HG03060 (cell line): ENCODE results near the gene DUSP28.

Source experiments
- ATAC-seq: cut with Tn5 transposase; IDR thresholded peaks from one replicate; pipeline ENCODE4 v1.9.1; 2021; ENCODE audit warnings: low read depth, moderate number of reproducible peaks; ENCODE audit not compliant: unreplicated experiment

Gene DUSP28

GRCh38 chr2:240571314-240571973 is 11.3 kb downstream of the DUSP28 start:
- ATAC-seq: no peak

GRCh38 chr2:240572141-240573031 is 12.2 kb downstream of the DUSP28 start:
- ATAC-seq: no peak

GRCh38 chr2:240573071-240573515 is 12.9 kb downstream of the DUSP28 start:
- ATAC-seq: no peak

- no peak for ATAC-seq
These were observed 13.6 kb downstream of the DUSP28 start for GRCh38 chr2:240573516-240574385.

- no peak for ATAC-seq
These were observed 14.4 kb downstream of the DUSP28 start for GRCh38 chr2:240574386-240575100.

GRCh38 chr2:240575101-240575965 is 15.2 kb downstream of the DUSP28 start:
- no peak for ATAC-seq

GRCh38 chr2:240576036-240576435 is 15.9 kb downstream of the DUSP28 start:
- no peak for ATAC-seq

- ATAC-seq: no peak
These were observed 16.5 kb downstream of the DUSP28 start for GRCh38 chr2:240576436-240577205.

GRCh38 chr2:240577281-240578109 is 17.3 kb downstream of the DUSP28 start:
- no peak for ATAC-seq

- no peak for ATAC-seq
These were observed 17.9 kb downstream of the DUSP28 start for GRCh38 chr2:240578110-240578450.

- ATAC-seq: no peak
These were observed 18.3 kb downstream of the DUSP28 start for GRCh38 chr2:240578488-240578887.

- ATAC-seq: no peak
These were observed 19.1 kb downstream of the DUSP28 start for GRCh38 chr2:240579071-240579762.

GRCh38 chr2:240579771-240580614 is 19.8 kb downstream of the DUSP28 start:
- ATAC-seq: no peak

- no peak for ATAC-seq
These were observed 21.7 kb downstream of the DUSP28 start for GRCh38 chr2:240581811-240582210.

- no peak for ATAC-seq
These were observed 22.6 kb downstream of the DUSP28 start for GRCh38 chr2:240582781-240583180.

GRCh38 chr2:240583774-240584173 is 23.6 kb downstream of the DUSP28 start:
- ATAC-seq: no peak
